Activated naive CD8-positive, alpha-beta T cell treated with anti-CD3 and anti-CD28 coated beads for 36 hours (primary cell): Measurements from ENCODE around the gene GSTCD. TPM values are rescaled to one million over a fixed set of nuclear protein-coding genes. Genes with fewer than 3 reads are reported as not detected.
"Not testable (repeated sequence)": the region's sequence is repeated elsewhere in the genome, so short reads cannot be mapped to it uniquely, and the experiment has no call there.

Source experiments
- DNase-seq: peaks from one replicate; pipeline ENCODE4 v3.0.0; 2021
- H3K27ac Mint-ChIP-seq: one replicate; pipeline ENCODE4 v1.8.0; 2022; ENCODE audit warnings: mild to moderate bottlenecking, moderate library complexity, mixed read lengths
- H3K27me3 Mint-ChIP-seq: one replicate; pipeline ENCODE4 v1.8.0; 2022; ENCODE audit warnings: mild to moderate bottlenecking, mixed read lengths
- H3K36me3 Mint-ChIP-seq: one replicate; pipeline ENCODE4 v1.8.0; 2021; ENCODE audit warnings: mild to moderate bottlenecking, mixed read lengths
- H3K4me1 Mint-ChIP-seq: one replicate; pipeline ENCODE4 v1.8.0; 2021; ENCODE audit warnings: mixed read lengths
- H3K4me3 Mint-ChIP-seq: one replicate; pipeline ENCODE4 v1.8.0; 2022; ENCODE audit warnings: mild to moderate bottlenecking, moderate library complexity, mixed read lengths
- H3K9me3 Mint-ChIP-seq: one replicate; pipeline ENCODE4 v1.8.0; 2022; ENCODE audit warnings: mixed read lengths
- total RNA-seq, 2 experiments: library from RNA; stranded (reverse); gene quantifications; one replicate each; pipeline ENCODE4 v1.2.3, GENCODE V29; 2021

The GSTCD gene
- total RNA-seq, 2 experiments from 2014 or later = 18.9 to 20.8 TPM

- Mint-ChIP-seq H3K27ac (no peak overlapping the region), H3K27me3 (no peaks in the 10 kb centered on the region), H3K36me3 (peaks cover 6% of the 10 kb centered on the region), H3K4me1 (peaks cover 2% of the 10 kb centered on the region), H3K9me3 (no peaks in the 10 kb centered on the region), H3K4me3 (no peak overlapping the region)
- no peak for DNase-seq
Observed at GRCh38 chr4:105808030-105808749, 99.6 kb downstream of the GSTCD start.

- H3K4me1 Mint-ChIP-seq = peaks cover 2% of the 10 kb centered on the region
- no peak for DNase-seq
- H3K9me3 Mint-ChIP-seq = no peaks in the 10 kb centered on the region
- peaks cover 9% of the 10 kb centered on the region for H3K36me3 Mint-ChIP-seq
- H3K27me3 Mint-ChIP-seq = no peaks in the 10 kb centered on the region
- no peak overlapping the region for H3K4me3 Mint-ChIP-seq
- H3K27ac Mint-ChIP-seq = no peak overlapping the region
Observed at GRCh38 chr4:105808750-105809041, 100.1 kb downstream of the GSTCD start.

GRCh38 chr4:105815701-105816100 lies 107.1 kb downstream of the GSTCD start:
- no peak overlapping the region for H3K4me3 Mint-ChIP-seq
- H3K4me1 Mint-ChIP-seq = peaks cover 2% of the 10 kb centered on the region
- no peak for DNase-seq
- H3K27ac Mint-ChIP-seq = no peak overlapping the region
- no peaks in the 10 kb centered on the region for H3K27me3 Mint-ChIP-seq
- H3K36me3 Mint-ChIP-seq = peaks cover 15% of the 10 kb centered on the region
- no peaks in the 10 kb centered on the region for H3K9me3 Mint-ChIP-seq

- Mint-ChIP-seq H3K27me3 (no peaks in the 10 kb centered on the region), H3K4me1 (no peaks in the 10 kb centered on the region), H3K27ac (no peak overlapping the region), H3K4me3 (no peak overlapping the region), H3K9me3 (no peaks in the 10 kb centered on the region), H3K36me3 (peaks cover 13% of the 10 kb centered on the region)
- no peak for DNase-seq
Observed at GRCh38 chr4:105822061-105822460, 113.5 kb downstream of the GSTCD start.

GRCh38 chr4:105828074-105828473 lies 119.5 kb downstream of the GSTCD start:
- DNase-seq = no peak
- Mint-ChIP-seq H3K27me3 (no peaks in the 10 kb centered on the region), H3K4me3 (no peak overlapping the region), H3K36me3 (peaks cover 23% of the 10 kb centered on the region), H3K9me3 (peaks cover 1% of the 10 kb centered on the region), H3K4me1 (no peaks in the 10 kb centered on the region), H3K27ac (no peak overlapping the region)

GRCh38 chr4:105831189-105831588 lies 122.6 kb downstream of the GSTCD start:
- peaks cover 1% of the 10 kb centered on the region for H3K9me3 Mint-ChIP-seq
- no peak overlapping the region for H3K4me3 Mint-ChIP-seq
- peaks cover 22% of the 10 kb centered on the region for H3K36me3 Mint-ChIP-seq
- no peaks in the 10 kb centered on the region for H3K27me3 Mint-ChIP-seq
- H3K4me1 Mint-ChIP-seq = no peaks in the 10 kb centered on the region
- no peak for DNase-seq
- H3K27ac Mint-ChIP-seq = no peak overlapping the region

- Mint-ChIP-seq H3K9me3 (no peaks in the 10 kb centered on the region), H3K27ac (no peak overlapping the region), H3K4me3 (no peak overlapping the region), H3K4me1 (no peaks in the 10 kb centered on the region), H3K36me3 (peaks cover 31% of the 10 kb centered on the region), H3K27me3 (no peaks in the 10 kb centered on the region)
- no peak for DNase-seq
Observed at GRCh38 chr4:105835177-105835576, 126.6 kb downstream of the GSTCD start.

GRCh38 chr4:105836537-105836936 lies 128.0 kb downstream of the GSTCD start:
- no peak overlapping the region for H3K27ac Mint-ChIP-seq
- H3K4me3 Mint-ChIP-seq = no peak overlapping the region
- no peaks in the 10 kb centered on the region for H3K9me3 Mint-ChIP-seq
- H3K4me1 Mint-ChIP-seq = no peaks in the 10 kb centered on the region
- no peak for DNase-seq
- peaks cover 31% of the 10 kb centered on the region for H3K36me3 Mint-ChIP-seq
- H3K27me3 Mint-ChIP-seq = no peaks in the 10 kb centered on the region

GRCh38 chr4:105837037-105837436 lies 128.5 kb downstream of the GSTCD start:
- H3K9me3 Mint-ChIP-seq = no peaks in the 10 kb centered on the region
- H3K27me3 Mint-ChIP-seq = no peaks in the 10 kb centered on the region
- no peak overlapping the region for H3K27ac Mint-ChIP-seq
- H3K4me1 Mint-ChIP-seq = no peaks in the 10 kb centered on the region
- H3K4me3 Mint-ChIP-seq = no peak overlapping the region
- no peak for DNase-seq
- peaks cover 31% of the 10 kb centered on the region for H3K36me3 Mint-ChIP-seq

- H3K27me3 Mint-ChIP-seq = no peaks in the 10 kb centered on the region
- H3K36me3 Mint-ChIP-seq = peaks cover 32% of the 10 kb centered on the region
- no peak overlapping the region for H3K27ac Mint-ChIP-seq
- no peak overlapping the region for H3K4me3 Mint-ChIP-seq
- no peak for DNase-seq
- H3K4me1 Mint-ChIP-seq = no peaks in the 10 kb centered on the region
- no peaks in the 10 kb centered on the region for H3K9me3 Mint-ChIP-seq
Observed at GRCh38 chr4:105838082-105838481, 129.5 kb downstream of the GSTCD start.

GRCh38 chr4:105840426-105841174 lies 132.0 kb downstream of the GSTCD start:
- Mint-ChIP-seq H3K4me3 (no peak overlapping the region), H3K4me1 (no peaks in the 10 kb centered on the region), H3K9me3 (no peaks in the 10 kb centered on the region), H3K36me3 (peaks cover 39% of the 10 kb centered on the region), H3K27me3 (no peaks in the 10 kb centered on the region), H3K27ac (no peak overlapping the region)
- DNase-seq = no peak

- no peak for DNase-seq
- H3K27ac Mint-ChIP-seq = no peak overlapping the region
- peaks cover 29% of the 10 kb centered on the region for H3K36me3 Mint-ChIP-seq
- H3K27me3 Mint-ChIP-seq = no peaks in the 10 kb centered on the region
- no peaks in the 10 kb centered on the region for H3K9me3 Mint-ChIP-seq
- no peak overlapping the region for H3K4me3 Mint-ChIP-seq
- no peaks in the 10 kb centered on the region for H3K4me1 Mint-ChIP-seq
Observed at GRCh38 chr4:105843941-105844340, 135.4 kb downstream of the GSTCD start.

- no peak overlapping the region for H3K27ac Mint-ChIP-seq
- no peaks in the 10 kb centered on the region for H3K4me1 Mint-ChIP-seq
- H3K27me3 Mint-ChIP-seq = no peaks in the 10 kb centered on the region
- H3K9me3 Mint-ChIP-seq = no peaks in the 10 kb centered on the region
- peaks cover 19% of the 10 kb centered on the region for H3K36me3 Mint-ChIP-seq
- no peak for DNase-seq
- no peak overlapping the region for H3K4me3 Mint-ChIP-seq
Observed at GRCh38 chr4:105845559-105845958, 137.0 kb downstream of the GSTCD start.

- not testable (repeated sequence) for H3K4me1 Mint-ChIP-seq, H3K27ac Mint-ChIP-seq, H3K4me3 Mint-ChIP-seq, H3K27me3 Mint-ChIP-seq, DNase-seq, H3K9me3 Mint-ChIP-seq
- peaks cover 20% of the 10 kb centered on the region for H3K36me3 Mint-ChIP-seq
Observed at GRCh38 chr4:105848359-105848758, 139.8 kb downstream of the GSTCD start.

GRCh38 chr4:105851196-105851595 lies 142.6 kb downstream of the GSTCD start:
- peaks cover 20% of the 10 kb centered on the region for H3K9me3 Mint-ChIP-seq
- H3K27ac Mint-ChIP-seq = no peak overlapping the region
- no peak for DNase-seq
- H3K36me3 Mint-ChIP-seq = peaks cover 33% of the 10 kb centered on the region
- H3K27me3 Mint-ChIP-seq = no peaks in the 10 kb centered on the region
- no peak overlapping the region for H3K4me3 Mint-ChIP-seq
- no peaks in the 10 kb centered on the region for H3K4me1 Mint-ChIP-seq

GRCh38 chr4:105852230-105852629 lies 143.6 kb downstream of the GSTCD start:
- DNase-seq, H3K4me1 Mint-ChIP-seq, H3K27me3 Mint-ChIP-seq, H3K27ac Mint-ChIP-seq, H3K4me3 Mint-ChIP-seq: not testable (repeated sequence)
- peaks cover 27% of the 10 kb centered on the region for H3K9me3 Mint-ChIP-seq
- peaks cover 41% of the 10 kb centered on the region for H3K36me3 Mint-ChIP-seq
